NCI-H446 (cell line): ENCODE data around the gene BACH2.
"Not testable (repeated sequence)": the region's sequence is repeated elsewhere in the genome, so short reads cannot be mapped to it uniquely, and the experiment has no call there.

ENCODE experiments used
- DNase-seq, 2 experiments: peaks; one replicate each; lab custom pipeline; 2025; lab: John Stamatoyannopoulos, UW

The BACH2 gene

DNA sequence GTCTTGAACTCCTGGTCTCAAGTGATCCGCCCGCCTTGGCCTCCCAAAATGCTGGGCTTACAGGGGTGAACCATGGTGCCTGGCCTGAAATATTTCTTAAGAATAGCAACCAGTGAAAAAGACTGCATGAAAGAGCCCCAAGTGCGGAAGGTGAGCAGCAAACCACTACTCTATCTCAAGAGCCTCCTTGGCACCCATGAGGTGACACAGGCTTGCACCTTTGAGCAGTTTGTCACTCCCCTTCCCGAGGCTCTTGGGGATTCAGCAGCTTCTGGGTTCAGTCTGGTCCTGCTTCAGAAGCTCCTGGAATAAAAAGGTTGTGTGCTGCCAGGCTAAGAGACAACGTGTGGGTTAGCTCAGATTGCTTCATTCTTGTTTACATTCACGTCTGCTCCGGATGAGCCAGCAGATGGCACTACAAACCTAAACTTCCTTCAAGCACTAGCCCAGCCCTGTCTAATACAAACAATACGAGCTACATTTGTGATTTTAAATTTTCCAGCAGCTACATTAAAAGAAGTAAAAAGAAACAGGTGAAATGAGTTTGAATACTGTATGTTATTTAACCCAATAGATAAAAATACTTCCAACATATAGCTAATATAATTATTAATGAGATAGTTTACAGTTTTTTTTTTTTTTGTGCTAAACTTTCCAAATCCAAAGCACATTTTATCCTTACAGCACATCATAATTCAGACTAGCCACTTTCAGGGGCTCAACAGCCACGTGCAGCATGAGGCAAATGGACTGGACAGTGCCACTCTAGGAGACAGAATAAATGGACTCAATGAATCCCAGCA is 356.2 kb downstream of the BACH2 start:
- DNase-seq, result peak; percentile 68 to 76

DNA sequence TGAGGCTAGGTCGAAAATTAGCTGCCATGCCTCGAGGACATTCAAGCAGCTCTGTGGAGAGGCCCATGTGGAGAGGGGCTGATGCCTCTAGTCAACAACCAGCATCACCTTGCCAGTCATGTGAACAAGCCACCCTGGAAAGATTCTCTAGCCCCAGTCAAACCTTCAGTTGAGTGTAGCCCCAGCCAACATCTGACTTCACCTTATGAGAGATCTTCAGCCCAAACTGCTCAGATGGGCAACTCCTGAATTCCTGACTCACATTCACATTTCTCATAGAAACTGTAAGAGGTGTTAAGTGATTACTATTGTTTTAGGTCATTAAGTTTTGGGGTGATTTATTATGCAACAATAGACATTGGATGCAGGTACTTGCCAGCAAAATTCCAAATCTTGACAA is 357.5 kb downstream of the BACH2 start:
- DNase-seq, result no peak

DNA sequence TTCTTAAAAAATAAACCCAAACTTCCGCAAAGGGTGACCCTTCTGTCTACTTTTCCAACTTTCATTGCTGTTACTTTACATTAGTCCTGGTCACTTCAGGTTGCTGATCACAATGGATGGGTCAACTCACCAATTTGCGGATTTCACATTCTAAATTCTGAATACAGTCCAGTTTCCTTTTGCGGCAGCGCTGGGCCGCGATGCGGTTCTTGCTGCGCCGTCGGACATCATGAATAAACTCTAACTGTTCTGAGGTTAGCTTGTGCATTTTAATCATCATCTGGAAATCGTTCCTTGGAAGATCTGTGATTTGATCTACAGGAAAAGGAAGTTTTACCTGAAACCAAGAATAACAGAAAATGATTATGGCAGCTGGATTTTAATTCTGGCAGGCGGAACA is 358.6 kb downstream of the BACH2 start:
- no peak for DNase-seq

DNA sequence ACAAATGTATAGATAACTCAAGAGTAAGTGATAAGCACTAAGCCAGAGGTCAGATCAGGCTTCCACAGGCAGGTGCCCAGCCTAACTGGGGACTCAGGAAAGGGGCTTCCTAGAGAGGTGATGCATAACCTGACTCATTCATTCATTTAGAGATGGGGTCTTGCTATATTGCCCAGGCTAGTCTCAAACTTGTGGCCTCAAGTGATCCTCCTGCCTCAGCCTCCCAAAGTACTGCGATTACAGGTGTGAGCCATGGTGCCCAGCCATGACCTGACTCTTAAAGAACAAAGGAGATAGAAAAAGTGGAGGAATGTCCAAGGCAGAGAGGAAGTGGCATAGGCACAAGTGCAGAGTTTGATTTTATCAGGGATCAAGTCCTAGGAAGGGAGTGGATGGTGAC is 360.5 kb downstream of the BACH2 start:
- DNase-seq, result no peak

DNA sequence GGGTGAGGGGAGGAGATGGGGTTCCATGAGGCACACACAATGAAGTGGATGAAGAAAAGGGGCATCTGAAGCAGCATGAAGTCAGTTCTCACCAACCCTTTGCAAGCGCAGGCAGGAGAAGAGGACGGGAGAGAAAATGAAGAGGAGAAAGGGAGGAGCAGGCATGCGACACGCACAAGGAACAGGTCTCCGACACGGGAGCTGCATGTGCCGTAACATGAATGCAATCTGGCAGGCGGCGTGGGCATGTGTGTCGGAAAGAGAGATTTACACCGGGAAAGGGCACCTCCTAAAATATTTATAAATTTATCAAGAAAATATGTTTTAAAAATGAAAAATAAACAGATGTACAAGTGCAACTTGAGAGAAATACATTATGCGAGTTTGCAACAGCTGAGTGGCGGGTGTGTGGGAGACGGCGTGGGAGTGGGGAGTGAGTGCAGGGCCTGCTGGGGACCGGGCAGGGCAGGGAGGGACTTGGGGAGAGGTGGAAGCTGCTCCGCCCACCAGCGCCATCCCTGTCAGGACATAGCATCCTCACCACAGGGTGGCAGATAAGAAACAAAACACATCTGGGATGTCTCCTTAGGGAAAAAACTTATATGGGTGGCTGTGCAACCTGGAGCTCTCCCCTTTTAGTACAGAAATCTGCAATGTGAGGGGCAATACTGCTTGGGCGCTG is 361.8 kb downstream of the BACH2 start:
- DNase-seq, result no peak

DNA sequence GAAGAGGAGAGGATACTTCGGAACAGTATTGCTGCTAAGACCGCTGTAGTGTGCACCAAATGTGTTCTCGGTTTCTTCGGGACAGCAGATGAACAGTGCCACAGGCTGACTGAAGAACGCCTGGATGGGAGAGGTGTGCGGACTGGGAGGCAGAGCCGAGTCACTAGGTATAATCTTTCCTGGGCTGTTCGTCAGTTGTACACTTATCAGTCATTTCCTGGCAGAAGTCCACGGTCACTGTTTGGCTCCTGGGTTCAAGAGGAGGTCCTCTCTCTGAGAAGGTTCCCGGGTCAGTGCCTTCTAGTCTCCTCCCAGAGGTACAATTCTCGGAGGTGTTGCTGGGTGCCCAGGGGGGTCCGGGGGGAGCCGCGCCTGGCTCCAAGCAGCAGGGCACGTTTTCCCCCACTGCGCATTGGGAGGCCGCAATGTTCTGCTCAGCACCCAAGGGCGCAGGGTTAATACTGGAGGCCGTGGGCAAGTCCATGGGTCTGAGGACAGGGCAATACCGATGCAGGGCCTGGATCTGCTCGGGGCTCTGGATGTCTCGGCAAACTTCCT is 364.3 kb downstream of the BACH2 start:
- no peak for DNase-seq

DNA sequence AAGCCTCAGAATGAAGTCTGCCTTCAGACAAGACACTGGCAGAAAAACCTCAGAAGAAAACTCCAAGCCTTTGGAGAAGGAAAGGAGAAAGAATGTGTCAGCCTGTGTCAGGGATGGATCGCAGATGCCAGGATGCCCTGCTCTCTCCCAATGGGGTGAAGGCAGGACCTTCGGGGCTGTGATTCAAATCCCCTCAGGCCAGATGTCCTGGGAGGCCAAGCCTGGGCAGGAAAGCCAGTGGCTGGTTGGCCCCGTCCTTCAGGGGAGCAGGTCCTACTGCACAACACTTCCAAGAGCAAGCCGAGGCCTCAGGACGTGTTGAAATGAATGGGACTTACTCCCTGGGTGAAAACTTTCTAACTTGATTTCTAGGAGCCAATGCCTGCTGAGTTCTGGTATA is 365.9 kb downstream of the BACH2 start:
- no peak for DNase-seq

DNA sequence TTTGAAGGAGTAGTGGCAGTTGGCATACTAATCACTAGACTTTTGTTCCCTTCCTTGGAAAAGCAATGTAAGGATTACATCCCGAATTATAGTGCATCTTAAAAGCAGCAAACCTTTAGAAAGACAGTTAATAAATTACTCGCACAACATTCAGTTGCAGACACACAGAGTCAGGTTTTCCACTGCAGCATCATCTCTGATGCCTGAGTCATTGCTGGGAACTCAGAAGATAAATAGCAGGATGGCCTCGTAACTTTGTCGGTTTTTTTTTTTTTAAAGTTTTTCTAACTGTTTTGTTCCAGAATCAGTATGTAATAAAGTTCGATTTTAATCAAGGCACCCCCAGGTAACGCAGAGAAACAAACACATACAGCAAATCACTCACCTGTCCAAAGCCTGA is 368.0 kb downstream of the BACH2 start:
- DNase-seq, result no peak

DNA sequence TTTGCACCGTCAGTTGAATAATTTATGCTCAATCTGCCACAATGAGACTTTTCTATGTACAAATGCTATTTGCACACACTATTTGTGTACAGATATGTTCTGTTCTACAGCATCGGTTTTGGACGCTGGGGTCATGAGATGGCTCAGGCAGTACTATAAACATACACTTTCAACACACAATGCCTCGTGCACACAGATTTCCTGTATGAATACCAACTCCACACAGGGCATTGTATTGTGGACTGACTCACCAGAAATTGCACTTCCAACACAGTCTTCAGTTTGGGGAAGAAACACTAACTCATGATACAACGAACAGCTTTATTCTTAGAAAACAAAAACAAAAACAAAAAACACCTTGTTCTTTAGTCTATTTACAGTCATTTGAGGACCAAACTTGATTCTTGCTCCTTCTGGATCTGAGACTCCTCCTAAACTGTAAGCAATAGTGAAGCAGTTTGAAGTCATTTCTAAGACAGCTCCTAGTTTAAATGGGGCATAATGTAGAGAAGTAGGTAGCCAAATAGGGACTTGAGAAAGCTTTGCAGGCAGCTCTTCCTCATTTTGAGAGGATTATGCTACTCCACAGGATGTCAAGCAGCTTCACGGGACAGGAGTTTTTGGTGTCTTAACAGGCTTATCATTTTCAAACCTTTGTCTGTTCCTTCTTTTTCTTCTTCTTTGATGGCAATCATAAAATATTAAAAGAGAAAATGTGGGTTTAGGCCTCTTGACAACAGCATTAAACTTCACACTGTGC is 368.7 kb downstream of the BACH2 start:
- DNase-seq, result no peak

DNA sequence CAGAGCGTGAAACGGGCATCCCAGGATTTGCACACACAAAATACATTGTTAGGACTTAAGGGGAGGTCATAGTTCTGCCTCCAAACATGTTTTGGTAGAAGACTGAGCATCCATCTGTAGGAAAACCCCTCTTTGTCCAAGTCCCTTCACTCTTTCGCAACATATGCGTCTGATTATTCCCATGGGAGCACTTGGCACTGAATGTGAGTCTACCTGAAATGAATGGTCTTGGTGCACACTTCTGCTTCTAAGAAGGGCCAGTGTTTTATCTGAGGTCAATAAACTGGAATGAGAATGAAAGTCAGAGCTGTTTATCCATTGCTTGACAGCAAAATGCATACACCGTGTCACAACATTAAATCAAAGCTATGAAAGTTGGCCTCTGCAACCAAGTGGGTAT is 369.4 kb downstream of the BACH2 start:
- DNase-seq, result no peak

DNA sequence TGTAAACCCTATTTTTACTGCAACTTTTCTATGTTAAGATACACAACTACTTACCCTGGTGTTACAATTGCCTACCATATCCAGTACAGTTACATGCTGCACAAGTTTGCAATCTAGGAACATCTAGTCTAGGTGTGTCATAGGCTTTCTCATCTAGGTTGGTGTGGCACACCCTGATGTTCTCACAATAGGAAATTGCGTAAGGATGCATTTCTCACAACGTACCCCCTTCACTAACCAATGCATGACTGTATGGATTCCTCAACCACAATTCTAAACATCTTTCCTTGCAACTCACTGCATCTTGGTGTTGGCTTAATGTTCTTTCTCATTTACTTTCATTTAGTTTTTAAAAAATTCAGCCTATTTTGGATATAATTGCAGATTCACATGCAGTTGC is 370.8 kb downstream of the BACH2 start:
- no peak for DNase-seq

DNA sequence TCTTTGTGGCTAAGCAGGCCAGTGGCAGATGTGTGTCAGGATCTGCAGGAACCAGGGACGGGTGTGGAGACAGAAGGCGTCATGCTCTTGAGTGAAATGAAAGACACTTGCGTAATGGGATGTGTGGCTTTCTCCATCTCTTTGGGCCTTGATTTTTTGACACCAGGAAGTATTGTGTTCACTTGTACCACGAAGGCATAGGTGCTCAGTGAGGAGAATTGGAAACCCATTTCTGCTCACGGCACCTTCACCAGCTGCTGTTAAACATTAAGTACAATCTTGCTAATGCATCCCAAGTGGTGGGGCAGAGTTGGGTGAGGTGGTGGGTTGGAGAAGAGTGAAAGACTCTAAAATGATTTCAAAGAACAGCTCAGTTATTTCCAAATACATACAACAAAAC is 372.4 kb downstream of the BACH2 start:
- no peak for DNase-seq

DNA sequence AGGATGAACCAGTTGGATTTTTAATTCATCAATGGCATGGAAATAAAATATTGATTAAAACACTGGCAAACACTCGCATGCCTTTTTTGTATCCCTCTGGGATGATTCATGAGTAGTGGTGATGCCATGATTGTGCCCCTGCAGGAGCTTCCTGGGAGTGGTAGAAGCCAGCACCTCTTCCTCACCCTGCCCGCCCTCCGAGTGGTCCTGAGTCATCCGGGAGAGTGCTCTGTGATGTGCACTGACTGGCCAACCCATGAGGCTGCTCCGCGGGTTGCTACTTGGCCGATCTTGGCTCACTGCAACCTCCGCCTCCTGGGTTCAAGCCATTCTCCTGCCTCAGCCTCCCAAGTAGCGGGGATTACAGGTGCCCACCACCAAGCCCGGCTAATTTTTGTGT is 375.0 kb downstream of the BACH2 start:
- DNase-seq, result no peak

DNA sequence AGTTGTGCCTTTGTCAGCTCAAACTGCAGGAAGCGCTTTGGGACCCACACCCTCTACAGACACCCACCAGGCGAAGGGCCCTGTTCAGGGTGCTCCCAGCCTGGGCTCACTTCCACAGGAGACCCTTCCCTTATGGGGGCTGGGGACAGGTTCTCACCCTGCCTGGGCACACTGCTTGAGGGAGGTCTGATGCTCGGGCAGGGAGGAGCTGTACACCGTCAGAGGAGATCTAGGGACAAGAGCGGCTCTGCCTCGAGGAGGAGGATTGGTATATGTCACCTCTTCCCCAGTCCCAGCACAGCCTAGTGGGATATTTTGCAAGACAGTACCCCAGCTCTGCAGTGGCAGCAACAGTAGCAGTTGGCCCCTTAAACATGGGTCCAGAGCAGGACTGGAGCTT is 375.4 kb downstream of the BACH2 start:
- DNase-seq, result no peak

DNA sequence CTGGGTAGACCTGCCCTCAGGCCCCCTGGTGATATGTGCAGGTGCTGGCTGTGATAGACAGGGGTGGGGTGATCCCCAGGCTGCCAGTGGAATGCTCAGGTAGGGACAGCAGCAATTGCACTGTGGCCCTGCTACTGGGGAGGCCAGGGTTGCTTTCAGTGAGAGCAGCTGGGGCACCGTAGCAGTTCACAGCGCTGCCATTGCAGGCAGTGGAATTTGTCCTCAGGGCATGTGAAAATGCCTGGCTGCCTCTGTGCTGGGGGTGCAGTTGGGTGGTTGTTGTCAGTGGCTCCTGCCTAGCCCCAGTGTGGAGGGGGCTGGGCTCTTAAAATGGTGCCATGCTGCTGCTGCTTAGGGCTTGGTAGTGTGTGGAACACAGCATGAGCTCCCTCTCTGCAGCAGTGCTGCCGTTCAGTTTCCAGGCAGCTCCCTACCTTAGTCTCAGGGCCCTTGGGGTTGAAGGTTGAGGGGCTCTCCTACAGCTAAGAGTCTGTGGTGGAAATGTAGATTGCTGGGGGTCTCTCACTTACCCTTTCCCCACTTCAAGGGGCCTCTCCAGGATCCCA is 378.8 kb downstream of the BACH2 start:
- no peak for DNase-seq

DNA sequence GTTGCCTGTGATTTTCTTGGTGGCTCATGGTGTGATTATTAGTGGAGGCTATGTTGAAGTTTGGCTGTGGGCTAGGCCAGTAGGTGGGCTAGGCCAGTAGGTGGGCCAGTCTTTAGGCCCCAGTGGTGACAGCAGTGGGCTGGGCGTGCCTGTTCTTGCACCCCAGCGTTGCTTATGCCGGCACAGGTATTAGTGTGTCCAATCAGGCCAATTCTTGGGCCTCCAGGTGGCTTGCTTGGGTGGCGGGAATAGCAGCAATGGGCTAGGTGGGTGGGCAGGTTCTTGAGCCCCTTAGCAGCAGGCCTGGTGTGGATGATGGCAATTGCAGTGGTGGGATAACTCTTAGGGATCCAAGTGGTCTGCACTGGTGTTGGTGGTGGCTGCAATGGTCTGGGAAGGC is 379.4 kb downstream of the BACH2 start:
- DNase-seq, result no peak

DNA sequence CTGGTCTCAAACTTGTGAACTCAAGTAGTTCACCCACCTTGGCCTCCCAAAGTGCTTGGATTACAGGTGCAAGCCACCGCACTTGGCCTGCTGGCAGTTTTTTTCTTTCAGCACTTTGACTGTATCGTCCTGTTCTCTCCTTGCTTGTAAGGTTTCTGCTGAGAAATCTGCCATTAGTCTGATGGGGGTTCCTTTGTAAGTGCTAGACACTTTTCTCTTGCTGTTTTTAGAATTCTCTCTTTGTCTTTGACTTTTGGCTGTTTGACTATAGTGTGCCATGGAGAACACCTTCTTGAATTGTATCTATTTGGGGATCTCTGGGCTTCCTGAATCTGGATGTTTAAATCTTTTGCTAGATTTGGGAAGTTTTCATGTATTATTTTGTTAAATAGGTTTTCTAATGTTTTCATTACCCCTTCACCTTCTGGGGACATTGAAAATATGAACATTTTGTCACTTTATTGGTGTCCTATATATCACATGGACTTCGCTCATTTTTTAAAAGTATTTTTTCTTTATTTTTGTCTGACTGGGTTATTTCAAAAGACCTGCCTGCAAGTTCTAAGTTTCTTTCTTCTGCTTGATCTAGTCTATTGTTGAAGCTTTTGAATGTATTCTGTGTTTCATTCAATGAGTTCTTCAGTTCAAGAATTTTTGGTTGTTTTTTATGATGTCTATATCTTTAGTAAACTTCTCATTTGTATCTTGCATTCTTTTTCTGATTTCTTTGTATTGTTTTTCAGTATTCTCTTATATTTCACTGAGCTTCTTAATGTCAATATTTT is 380.3 kb downstream of the BACH2 start:
- DNase-seq, result no peak

DNA sequence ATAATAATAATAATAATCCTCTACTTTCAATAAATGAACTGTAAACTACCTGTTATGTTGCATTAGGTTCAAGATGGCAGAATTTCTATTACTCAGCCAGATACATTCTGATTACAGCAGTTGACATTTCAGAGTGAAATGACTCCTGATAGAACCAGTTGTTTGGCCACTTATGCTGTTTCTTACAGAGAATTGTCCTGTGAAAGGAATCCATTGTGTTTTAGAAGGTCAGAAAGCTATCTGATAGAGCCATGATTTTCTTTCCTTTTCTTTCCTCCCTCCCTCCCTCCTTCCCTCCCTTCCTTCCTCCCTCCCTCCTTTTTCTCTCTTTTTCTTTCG is 385.8 kb downstream of the BACH2 start:
- DNase-seq, result no peak

DNA sequence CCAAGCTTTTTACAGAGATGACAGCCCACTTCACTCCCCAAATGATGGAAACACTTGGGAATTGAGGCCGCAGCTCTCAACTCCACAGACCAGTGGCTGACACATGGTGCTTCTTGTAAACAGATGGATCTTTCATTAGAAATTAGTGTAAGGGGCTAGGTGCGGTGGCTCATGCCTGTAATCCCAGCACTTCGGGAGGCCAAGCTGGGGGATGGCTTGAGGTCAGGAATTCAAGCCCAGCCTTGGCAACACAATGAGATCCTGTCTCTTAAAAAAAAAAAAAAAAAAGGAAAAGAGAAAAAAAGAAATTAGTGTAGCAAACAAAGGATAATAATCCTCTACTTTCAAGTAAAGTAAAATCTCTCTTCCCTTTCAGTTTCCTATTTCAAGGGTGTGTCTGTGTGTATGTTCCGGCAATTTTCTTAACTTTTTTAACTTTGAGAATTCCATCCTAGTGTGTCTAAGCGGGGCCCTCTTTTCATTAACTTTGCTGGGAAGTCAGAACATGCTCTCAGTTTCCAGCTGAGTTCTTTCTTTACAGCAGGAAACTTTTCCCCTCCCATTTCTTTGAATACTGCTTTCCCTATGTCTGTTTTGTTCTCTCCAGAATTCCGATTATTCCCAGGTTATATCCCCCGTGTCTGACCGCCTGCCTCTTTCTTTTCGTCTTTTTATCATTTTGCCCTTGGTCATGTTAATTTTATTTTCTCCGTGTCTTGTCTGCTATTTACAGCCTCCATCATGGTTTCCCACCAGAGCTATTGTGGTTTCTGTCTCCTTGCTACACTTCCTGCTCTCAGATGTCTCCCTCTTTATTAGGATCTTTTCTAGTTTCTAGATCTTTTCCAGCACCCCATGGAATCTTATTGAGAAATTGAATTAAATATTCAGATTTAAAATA is 386.4 kb downstream of the BACH2 start:
- DNase-seq, result not testable (repeated sequence)

DNA sequence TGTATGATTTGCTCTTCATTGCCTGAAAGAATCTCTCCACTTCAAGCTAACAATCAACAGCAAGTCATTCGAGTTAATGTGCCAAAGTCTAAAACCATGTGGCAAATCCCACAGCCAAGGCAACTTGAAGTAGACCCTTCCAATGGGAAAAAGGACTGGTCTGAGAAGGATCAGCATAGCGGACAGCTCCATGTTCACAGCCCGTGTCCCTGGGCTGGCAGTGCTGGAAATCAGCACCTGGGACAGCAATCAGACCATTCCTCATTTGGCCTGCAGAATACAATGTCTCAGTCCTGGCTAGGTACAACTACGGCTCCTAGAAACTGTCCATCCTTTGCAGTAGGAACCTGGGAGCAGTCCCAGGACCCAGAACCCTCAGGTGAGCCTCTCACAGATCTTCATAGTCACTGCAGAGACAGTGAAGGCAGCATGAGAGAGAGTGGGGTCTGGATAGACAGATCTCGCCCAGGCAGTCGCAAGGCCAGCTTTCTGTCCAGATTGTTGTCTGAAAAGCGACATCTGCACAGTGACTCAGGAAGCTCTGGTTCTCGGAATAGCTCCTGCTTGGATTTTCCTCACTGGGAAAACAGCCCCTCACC is 401.3 kb downstream of the BACH2 start:
- DNase-seq, result no peak
